Mesenchymal stem cell (in vitro differentiated cells and primary cell): ENCODE measurements around the gene PAX8.

Experiments
- DNase-seq: peaks from one replicate; pipeline ENCODE4 v3.0.0-alpha.2; 2013
- H2AFZ ChIP-seq: one replicate; pipeline ENCODE4 v1.6.1; 2013; ENCODE audit warnings: low read depth, mild to moderate bottlenecking, control low read depth, inconsistent platforms, low read length, moderate library complexity
- H2AK5ac ChIP-seq: 2 replicates; pipeline ENCODE4 v1.6.1; 2013; ENCODE audit warnings: low read length, moderate library complexity, mild to moderate bottlenecking, inconsistent platforms; ENCODE audit not compliant: severe bottlenecking
- H2BK120ac ChIP-seq: one replicate; pipeline ENCODE4 v1.6.1; 2013; ENCODE audit warnings: low read depth, mild to moderate bottlenecking, inconsistent platforms, low read length, moderate library complexity
- H2BK12ac ChIP-seq, 2 experiments: one replicate each; pipeline ENCODE4 v1.6.1; 2013; ENCODE audit warnings: inconsistent platforms in 2 of 2, low read length in 2 of 2, mild to moderate bottlenecking in 2 of 2, moderate library complexity in 2 of 2, control low read depth in 1 of 2
- H2BK15ac ChIP-seq: one replicate; pipeline ENCODE4 v1.6.1; 2013; ENCODE audit warnings: mild to moderate bottlenecking, low read depth, inconsistent platforms; ENCODE audit not compliant: poor library complexity, severe bottlenecking
- H2BK5ac ChIP-seq: 2 replicates; pipeline ENCODE4 v1.6.1; 2013; ENCODE audit warnings: low read depth, mild to moderate bottlenecking, low read length, control low read depth, inconsistent platforms; ENCODE audit not compliant: poor library complexity, severe bottlenecking
- H3K14ac ChIP-seq, 2 experiments: one replicate each; pipeline ENCODE4 v1.6.1; 2013; ENCODE audit warnings: inconsistent platforms in 2 of 2, low read length in 2 of 2, control low read depth in 1 of 2, mild to moderate bottlenecking in 1 of 2, moderate library complexity in 1 of 2
- H3K18ac ChIP-seq, 2 experiments: one replicate each; pipeline ENCODE4 v1.6.1; 2013; ENCODE audit warnings: inconsistent platforms in 2 of 2, low read length in 2 of 2, control low read depth in 1 of 2, low read depth in 1 of 2, mild to moderate bottlenecking in 1 of 2
- H3K23ac ChIP-seq, 2 experiments: one replicate each; pipeline ENCODE4 v1.6.1; 2013; ENCODE audit warnings: inconsistent platforms in 2 of 2, low read length in 2 of 2, mild to moderate bottlenecking in 2 of 2, moderate library complexity in 2 of 2, control low read depth in 1 of 2
- H3K27ac ChIP-seq: 2 replicates; pipeline ENCODE4 v1.5.1; 2013; ENCODE audit warnings: mild to moderate bottlenecking, moderate library complexity, low read length, control low read depth, inconsistent platforms; ENCODE audit not compliant: poor library complexity, severe bottlenecking
- H3K27me3 ChIP-seq, 2 experiments: 2 replicates each; pipeline versions ENCODE4 v1.6.1 to v1.7.0; 2013; ENCODE audit warnings: low read length in 2 of 2, mild to moderate bottlenecking in 2 of 2, moderate library complexity in 2 of 2, control low read depth in 1 of 2, inconsistent platforms in 1 of 2; ENCODE audit not compliant: control insufficient read depth in 1 of 2, insufficient read depth in 1 of 2
- H3K36me3 ChIP-seq, 2 experiments: 2 replicates each; pipeline versions ENCODE4 v1.6.1 to v1.7.0; 2013; ENCODE audit warnings: low read length in 2 of 2, control low read depth in 1 of 2, inconsistent platforms in 1 of 2, low read depth in 1 of 2, mild to moderate bottlenecking in 1 of 2; ENCODE audit not compliant: insufficient read depth in 2 of 2, control insufficient read depth in 1 of 2
- H3K4ac ChIP-seq, 2 experiments: one replicate each; pipeline ENCODE4 v1.6.1; 2013; ENCODE audit warnings: inconsistent platforms in 2 of 2, low read length in 2 of 2, mild to moderate bottlenecking in 2 of 2, moderate library complexity in 2 of 2, control low read depth in 1 of 2, low read depth in 1 of 2
- H3K4me1 ChIP-seq: 2 replicates; pipeline ENCODE4 v1.6.1; 2013; ENCODE audit warnings: low read depth, low read length, control low read depth; ENCODE audit not compliant: control insufficient read depth, insufficient read depth
- H3K4me2 ChIP-seq: 2 replicates; pipeline ENCODE4 v1.6.1; 2013; ENCODE audit warnings: low read length, mild to moderate bottlenecking, inconsistent platforms; ENCODE audit not compliant: poor library complexity, severe bottlenecking
- H3K4me3 ChIP-seq, 2 experiments: 2 replicates each; pipeline versions ENCODE4 v1.5.1 to v1.7.0; 2013; ENCODE audit warnings: low read length in 2 of 2, mild to moderate bottlenecking in 2 of 2, control low read depth in 1 of 2, low read depth in 1 of 2; ENCODE audit not compliant: insufficient read depth in 1 of 2
- H3K79me1 ChIP-seq: replicated peaks from 2 replicates; pipeline ENCODE4 v1.6.1; 2013; ENCODE audit warnings: mild to moderate bottlenecking, control low read depth, low read length, inconsistent platforms; ENCODE audit not compliant: poor library complexity, severe bottlenecking
- H3K9ac ChIP-seq: 2 replicates; pipeline ENCODE4 v1.7.0; 2013; ENCODE audit warnings: mild to moderate bottlenecking, low read length, moderate library complexity
- H3K9me3 ChIP-seq: 2 replicates; pipeline ENCODE4 v1.7.0; 2013; ENCODE audit warnings: mild to moderate bottlenecking, low read length; ENCODE audit not compliant: control insufficient read depth
- H4K8ac ChIP-seq: one replicate; pipeline ENCODE4 v1.6.1; 2013; ENCODE audit warnings: inconsistent platforms, mild to moderate bottlenecking, low read length, moderate library complexity
- H4K91ac ChIP-seq: one replicate; pipeline ENCODE4 v1.6.1; 2013; ENCODE audit warnings: mild to moderate bottlenecking, low read length, inconsistent platforms
- WGBS: methylation state at CpG from one replicate; pipeline ENCODE4 v1.1.7; 2013; ENCODE audit warnings: mixed read lengths; 5-methylcytosine and 5-hydroxymethylcytosine counted together

Gene PAX8

DNA sequence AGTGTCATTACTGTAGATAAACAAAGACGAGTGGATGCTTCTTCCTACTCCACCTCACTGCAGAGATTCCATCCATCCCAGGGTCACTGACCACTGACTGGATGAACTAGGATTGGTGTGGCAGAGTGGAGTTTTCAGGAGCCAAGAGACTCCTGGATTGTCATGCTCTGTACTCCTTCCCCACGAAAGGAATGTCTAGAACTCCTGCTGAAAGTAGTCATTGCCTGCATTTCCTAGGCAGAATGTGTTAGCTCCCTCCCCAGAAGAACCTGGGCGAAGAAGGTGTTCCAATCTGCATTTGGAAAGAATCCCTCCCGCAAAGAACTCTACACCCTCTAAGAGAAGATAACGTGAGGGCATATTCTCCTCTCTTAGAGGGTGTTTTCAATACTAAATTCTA is 6.2 kb downstream of the PAX8 start:
- Histone ChIP-seq H3K79me1 (no peaks in the 10 kb centered on the region), H2BK5ac (no peak overlapping the region), H3K4ac (no peak overlapping the region), H3K23ac (no peak overlapping the region), H2AFZ (no peak overlapping the region), H3K36me3 (peaks cover 31 to 38% of the 10 kb centered on the region in 2 experiments), H2BK12ac (no peak overlapping the region), H4K91ac (no peak overlapping the region), H4K8ac (no peak overlapping the region), H3K27ac (peak overlapping the region; percentile 84), H3K4me3 (peak overlapping the region in 1 of 2 experiments; percentile 31), H2BK15ac (no peak overlapping the region), H3K27me3 (peaks cover 0 to 78% of the 10 kb centered on the region in 2 experiments), H3K14ac (no peak overlapping the region), H3K4me2 (peak overlapping the region; percentile 31), H2BK120ac (no peak overlapping the region), H2AK5ac (peak overlapping the region; percentile 87), H3K4me1 (peaks cover 20% of the 10 kb centered on the region), H3K18ac (no peak overlapping the region), H3K9ac (no peak overlapping the region), H3K9me3 (no peaks in the 10 kb centered on the region)
- 8% methylated on average over 3 of the region's 5 CpGs for WGBS
- DNase-seq = no peak

- Histone ChIP-seq H3K18ac (no peak overlapping the region), H3K4me3 (no peak overlapping the region), H4K91ac (no peak overlapping the region), H2AFZ (no peak overlapping the region), H3K23ac (no peak overlapping the region), H4K8ac (no peak overlapping the region), H2AK5ac (no peak overlapping the region), H2BK12ac (no peak overlapping the region), H3K4ac (no peak overlapping the region), H3K4me2 (no peak overlapping the region), H3K4me1 (peaks cover 27% of the 10 kb centered on the region), H2BK15ac (no peak overlapping the region), H3K36me3 (peaks cover 44 to 67% of the 10 kb centered on the region in 2 experiments), H3K27me3 (peaks cover 0 to 41% of the 10 kb centered on the region in 2 experiments), H2BK120ac (no peak overlapping the region), H3K9me3 (no peaks in the 10 kb centered on the region), H2BK5ac (no peak overlapping the region), H3K27ac (no peak overlapping the region), H3K14ac (no peak overlapping the region), H3K79me1 (no peaks in the 10 kb centered on the region), H3K9ac (no peak overlapping the region)
- WGBS = 66% methylated on average over 4 of the region's 4 CpGs
- no peak for DNase-seq
Measured at GRCh38 chr2:113268621-113269360, 9.9 kb downstream of the PAX8 start.

GRCh38 chr2:113266431-113266830 is 12.3 kb downstream of the PAX8 start:
- Histone ChIP-seq H3K9me3 (no peaks in the 10 kb centered on the region), H2BK5ac (no peak overlapping the region), H3K14ac (no peak overlapping the region), H3K9ac (no peak overlapping the region), H3K4ac (no peak overlapping the region), H3K79me1 (no peaks in the 10 kb centered on the region), H3K4me2 (no peak overlapping the region), H2AFZ (no peak overlapping the region), H3K27me3 (peaks cover 0 to 19% of the 10 kb centered on the region in 2 experiments), H2AK5ac (no peak overlapping the region), H3K4me1 (peaks cover 25% of the 10 kb centered on the region), H4K91ac (no peak overlapping the region), H3K18ac (no peak overlapping the region), H2BK12ac (no peak overlapping the region), H2BK120ac (no peak overlapping the region), H3K23ac (no peak overlapping the region), H3K36me3 (peaks cover 50 to 75% of the 10 kb centered on the region in 2 experiments), H4K8ac (no peak overlapping the region), H3K4me3 (no peak overlapping the region), H3K27ac (no peak overlapping the region), H2BK15ac (no peak overlapping the region)
- 75% methylated on average over 6 of the region's 7 CpGs for WGBS
- DNase-seq = no peak

- 81% methylated on average over 9 of the region's 9 CpGs for WGBS
- no peaks in the 10 kb centered on the region for H3K79me1 ChIP-seq
- no peak overlapping the region for H2AFZ ChIP-seq
- H3K27me3 ChIP-seq = peaks cover 0 to 5% of the 10 kb centered on the region in 2 experiments
- H3K36me3 ChIP-seq = peaks cover 50 to 84% of the 10 kb centered on the region in 2 experiments
- no peak overlapping the region for H3K4me3 ChIP-seq
- H2BK15ac ChIP-seq = no peak overlapping the region
- H2BK12ac ChIP-seq = no peak overlapping the region
- no peak overlapping the region for H2AK5ac ChIP-seq
- no peak overlapping the region for H4K8ac ChIP-seq
- no peak overlapping the region for H2BK5ac ChIP-seq
- no peak overlapping the region for H3K4me2 ChIP-seq
- peaks cover 20% of the 10 kb centered on the region for H3K4me1 ChIP-seq
- H3K4ac ChIP-seq = no peak overlapping the region
- H3K18ac ChIP-seq = no peak overlapping the region
- no peak overlapping the region for H2BK120ac ChIP-seq
- H4K91ac ChIP-seq = no peak overlapping the region
- no peaks in the 10 kb centered on the region for H3K9me3 ChIP-seq
- H3K27ac ChIP-seq = no peak overlapping the region
- no peak overlapping the region for H3K14ac ChIP-seq
- no peak for DNase-seq
- H3K23ac ChIP-seq = no peak overlapping the region
- no peak overlapping the region for H3K9ac ChIP-seq
Measured at GRCh38 chr2:113264713-113265403, 13.9 kb downstream of the PAX8 start.
